Astrocyte (in vitro differentiated cells and primary cell): ENCODE data around the gene ITSN1. TPM values are rescaled to one million over a fixed set of nuclear protein-coding genes. Genes with fewer than 3 reads are reported as not detected.
"Not testable (repeated sequence)": the region's sequence is repeated elsewhere in the genome, so short reads cannot be mapped to it uniquely, and the experiment has no call there.

ENCODE experiments used
- DNase-seq: peaks from one replicate; pipeline ENCODE4 v3.0.0-alpha.2; 2010; ENCODE audit warnings: low read depth
- FAIRE-seq: peaks from 2 replicates; lab custom pipeline; 2011; peaks lifted over from hg19 to GRCh38; lab: Jason Lieb, UNC
- H2AFZ ChIP-seq: 2 replicates; pipeline ENCODE4 v1.6.0; 2012; ENCODE audit warnings: low read depth, low read length, inconsistent platforms
- H3K27ac ChIP-seq: 2 replicates; pipeline ENCODE4 v1.5.1; 2011; ENCODE audit warnings: low read depth, low read length, inconsistent platforms
- H3K27me3 ChIP-seq: 2 replicates; pipeline ENCODE4 v1.6.0; 2011; ENCODE audit warnings: low read length, inconsistent platforms; ENCODE audit not compliant: insufficient read depth
- H3K36me3 ChIP-seq: 2 replicates; pipeline ENCODE4 v1.5.1; 2011; ENCODE audit warnings: low read length, inconsistent platforms; ENCODE audit not compliant: insufficient read depth
- H3K4me1 ChIP-seq: 2 replicates; pipeline ENCODE4 v1.5.1; 2011; ENCODE audit warnings: low read length, inconsistent platforms; ENCODE audit not compliant: insufficient read depth
- H3K4me2 ChIP-seq: 2 replicates; pipeline ENCODE4 v1.6.0; 2012; ENCODE audit warnings: low read length, inconsistent platforms
- H3K4me3 ChIP-seq: 2 replicates; pipeline ENCODE4 v1.5.1; 2011; ENCODE audit warnings: low read depth, mild to moderate bottlenecking, low read length, inconsistent platforms; ENCODE audit not compliant: insufficient read depth
- H3K79me2 ChIP-seq: 2 replicates; pipeline ENCODE4 v1.6.0; 2012; ENCODE audit warnings: mild to moderate bottlenecking, low read length, inconsistent platforms; ENCODE audit not compliant: insufficient read depth
- H3K9ac ChIP-seq: 2 replicates; pipeline ENCODE4 v1.6.0; 2012; ENCODE audit warnings: mild to moderate bottlenecking, low read length, inconsistent platforms
- H3K9me3 ChIP-seq: 2 replicates; pipeline ENCODE4 v1.5.1; 2012; ENCODE audit warnings: low read depth, mild to moderate bottlenecking, low read length, inconsistent platforms; ENCODE audit not compliant: insufficient read depth
- H4K20me1 ChIP-seq: 2 replicates; pipeline ENCODE4 v1.6.0; 2012; ENCODE audit warnings: low read length, inconsistent platforms; ENCODE audit not compliant: insufficient read depth
- H3K27ac Mint-ChIP-seq: one replicate; pipeline ENCODE4 v1.8.0; 2021; ENCODE audit warnings: mild to moderate bottlenecking, mixed read lengths; ENCODE audit not compliant: unreplicated experiment
- H3K27me3 Mint-ChIP-seq: one replicate; pipeline ENCODE4 v1.8.0; 2021; ENCODE audit warnings: low read depth, mixed read lengths; ENCODE audit not compliant: unreplicated experiment
- H3K36me3 Mint-ChIP-seq: one replicate; pipeline ENCODE4 v1.8.0; 2021; ENCODE audit warnings: low read depth, mixed read lengths; ENCODE audit not compliant: unreplicated experiment
- H3K4me1 Mint-ChIP-seq: one replicate; pipeline ENCODE4 v1.8.0; 2021; ENCODE audit warnings: low read depth, mixed read lengths; ENCODE audit not compliant: unreplicated experiment
- H3K4me3 Mint-ChIP-seq: one replicate; pipeline ENCODE4 v1.8.0; 2021; ENCODE audit warnings: mild to moderate bottlenecking, moderate library complexity, mixed read lengths; ENCODE audit not compliant: unreplicated experiment
- H3K9me3 Mint-ChIP-seq: one replicate; pipeline ENCODE4 v1.8.0; 2021; ENCODE audit warnings: mild to moderate bottlenecking, mixed read lengths; ENCODE audit not compliant: unreplicated experiment
- CTCF ChIP-seq: IDR thresholded peaks from 2 replicates; pipeline ENCODE4 v1.5.1; 2011; ENCODE audit warnings: low read depth, mild to moderate bottlenecking, inconsistent platforms, low read length, moderate library complexity; ENCODE audit not compliant: insufficient read depth
- EZH2 ChIP-seq: IDR thresholded peaks from 2 replicates; pipeline ENCODE4 v1.6.1; 2012; ENCODE audit warnings: mild to moderate bottlenecking, low read length, inconsistent platforms; ENCODE audit not compliant: insufficient read depth
- total RNA-seq: library from RNA; stranded (reverse); gene quantifications from 2 replicates; pipeline ENCODE4 v1.2.1, GENCODE V29; 2021

Gene ITSN1
- total RNA-seq, 1 donor from 2014 or later, result 77.3 TPM

GRCh38 chr21:33673473-33673872 is 31.2 kb downstream of the ITSN1 start:
- no peaks in the 10 kb centered on the region for H3K9me3 ChIP-seq
- peaks cover 3% of the 10 kb centered on the region for H3K4me1 ChIP-seq
- DNase-seq (no peak), FAIRE-seq (no peak)
- H3K36me3 Mint-ChIP-seq, result peaks cover 4% of the 10 kb centered on the region
- H3K4me3 ChIP-seq, result no peak overlapping the region
- H3K4me3 Mint-ChIP-seq, result no peak overlapping the region
- peaks cover 16% of the 10 kb centered on the region for H3K4me1 Mint-ChIP-seq
- peaks cover 93% of the 10 kb centered on the region for H3K79me2 ChIP-seq
- H4K20me1 ChIP-seq, result peaks cover 58% of the 10 kb centered on the region
- no peaks in the 10 kb centered on the region for H3K36me3 ChIP-seq
- H3K27ac ChIP-seq, result no peak overlapping the region
- no peak overlapping the region for H3K9ac ChIP-seq
- H2AFZ ChIP-seq, result no peak overlapping the region
- no peaks in the 10 kb centered on the region for H3K27me3 ChIP-seq
- H3K27ac Mint-ChIP-seq, result no peak overlapping the region
- no peak for TF ChIP-seq EZH2
- H3K4me2 ChIP-seq, result no peak overlapping the region
- no peaks in the 10 kb centered on the region for H3K9me3 Mint-ChIP-seq
- no peaks in the 10 kb centered on the region for H3K27me3 Mint-ChIP-seq

- no peak overlapping the region for H2AFZ ChIP-seq
- H3K27me3 ChIP-seq, result no peaks in the 10 kb centered on the region
- no peak for TF ChIP-seq CTCF
- TF ChIP-seq EZH2, result no peak
- no peak overlapping the region for H3K27ac ChIP-seq
- H3K79me2 ChIP-seq, result peaks cover 93% of the 10 kb centered on the region
- FAIRE-seq (no peak), DNase-seq (no peak)
- Mint-ChIP-seq H3K27ac (no peak overlapping the region), H3K4me1 (peaks cover 15% of the 10 kb centered on the region), H3K9me3 (no peaks in the 10 kb centered on the region), H3K4me3 (no peak overlapping the region), H3K27me3 (no peaks in the 10 kb centered on the region), H3K36me3 (peaks cover 5% of the 10 kb centered on the region)
- no peak overlapping the region for H3K4me3 ChIP-seq
- H3K4me2 ChIP-seq, result no peak overlapping the region
- peaks cover 51% of the 10 kb centered on the region for H4K20me1 ChIP-seq
- peaks cover 3% of the 10 kb centered on the region for H3K4me1 ChIP-seq
- H3K9ac ChIP-seq, result no peak overlapping the region
- no peaks in the 10 kb centered on the region for H3K36me3 ChIP-seq
- no peaks in the 10 kb centered on the region for H3K9me3 ChIP-seq
These were observed 31.9 kb downstream of the ITSN1 start for GRCh38 chr21:33674226-33674625.

GRCh38 chr21:33676666-33677065 is 34.4 kb downstream of the ITSN1 start:
- H3K4me3 ChIP-seq, H3K4me3 Mint-ChIP-seq, H3K36me3 ChIP-seq, H2AFZ ChIP-seq, FAIRE-seq, H3K36me3 Mint-ChIP-seq, H3K27ac Mint-ChIP-seq, H3K9me3 Mint-ChIP-seq, H3K4me1 ChIP-seq, H3K27ac ChIP-seq, H3K4me2 ChIP-seq, H3K9me3 ChIP-seq, H3K27me3 Mint-ChIP-seq, H3K9ac ChIP-seq, DNase-seq, H3K27me3 ChIP-seq: not testable (repeated sequence)
- peaks cover 12% of the 10 kb centered on the region for H3K4me1 Mint-ChIP-seq
- H4K20me1 ChIP-seq, result peaks cover 33% of the 10 kb centered on the region
- peaks cover 90% of the 10 kb centered on the region for H3K79me2 ChIP-seq
